ENCODE measurements around the gene ATP11A. TPM values are rescaled to one million over a fixed set of nuclear protein-coding genes. Genes with fewer than 3 reads are reported as not detected.

ATP11A gene
- total RNA-seq, 1 experiment from 2014 or later = 9.4 TPM

GRCh38 chr13:112764864-112765561, 75.2 kb downstream of the ATP11A start:
- no peaks in the 10 kb centered on the region for H3K36me3 ChIP-seq (ENCODE audit: insufficient read depth, low read length, poor library complexity, severe bottlenecking)
- H3K9me3 ChIP-seq (ENCODE audit: low read depth, low read length, poor library complexity, severe bottlenecking) = no peaks in the 10 kb centered on the region
- no peaks in the 10 kb centered on the region for H3K27me3 ChIP-seq (replicated peaks; ENCODE audit: insufficient read depth, low read depth, low read length, poor library complexity)
- intact Hi-C loops (cut with micrococcal nuclease; ENCODE audit: unreplicated experiment) = no loop called here
- no peak for DNase-seq (ENCODE audit: low spot score)
- H3K27ac ChIP-seq (ENCODE audit: low read depth, low read length, poor library complexity, severe bottlenecking) = no peak overlapping the region
- no peaks in the 10 kb centered on the region for H3K4me1 ChIP-seq (ENCODE audit: insufficient read depth, low read length, poor library complexity, severe bottlenecking)
- CTCF ChIA-PET = no interaction called here
- H3K4me3 ChIP-seq (ENCODE audit: low read depth, low read length, poor library complexity, severe bottlenecking) = no peak overlapping the region
- TF ChIP-seq EZH2 (IDR thresholded peaks at IDR 0.05; ENCODE audit: borderline replicate concordance, low read depth, low read length, poor library complexity, severe bottlenecking) (no peak), CTCF (conservative IDR thresholded peaks at IDR 0.05; ENCODE audit: low read depth, low read length) (no peak)
- POLR2A ChIA-PET (ENCODE audit: low non-redundant PET) = no interaction called here
- BruUV-seq (replicated peaks) = no TSS peak

GRCh38 chr13:112765731-112766130, 75.9 kb downstream of the ATP11A start:
- H3K4me3 ChIP-seq (ENCODE audit: low read depth, low read length, poor library complexity, severe bottlenecking) = no peak overlapping the region
- intact Hi-C loops (cut with micrococcal nuclease; ENCODE audit: unreplicated experiment) = no loop called here
- ChIA-PET CTCF (no interaction called here), POLR2A (ENCODE audit: low non-redundant PET) (no interaction called here)
- no peaks in the 10 kb centered on the region for H3K4me1 ChIP-seq (ENCODE audit: insufficient read depth, low read length, poor library complexity, severe bottlenecking)
- TF ChIP-seq EZH2 (IDR thresholded peaks at IDR 0.05; ENCODE audit: borderline replicate concordance, low read depth, low read length, poor library complexity, severe bottlenecking) (no peak), CTCF (conservative IDR thresholded peaks at IDR 0.05; ENCODE audit: low read depth, low read length) (no peak)
- DNase-seq (ENCODE audit: low spot score) = no peak
- no peaks in the 10 kb centered on the region for H3K36me3 ChIP-seq (ENCODE audit: insufficient read depth, low read length, poor library complexity, severe bottlenecking)
- H3K9me3 ChIP-seq (ENCODE audit: low read depth, low read length, poor library complexity, severe bottlenecking) = no peaks in the 10 kb centered on the region
- H3K27me3 ChIP-seq (replicated peaks; ENCODE audit: insufficient read depth, low read depth, low read length, poor library complexity) = no peaks in the 10 kb centered on the region
- H3K27ac ChIP-seq (ENCODE audit: low read depth, low read length, poor library complexity, severe bottlenecking) = no peak overlapping the region
- no TSS peak for BruUV-seq (replicated peaks)

- no peaks in the 10 kb centered on the region for H3K9me3 ChIP-seq (ENCODE audit: low read depth, low read length, poor library complexity, severe bottlenecking)
- no peak overlapping the region for H3K27ac ChIP-seq (ENCODE audit: low read depth, low read length, poor library complexity, severe bottlenecking)
- H3K36me3 ChIP-seq (ENCODE audit: insufficient read depth, low read length, poor library complexity, severe bottlenecking) = no peaks in the 10 kb centered on the region
- ChIA-PET CTCF (no interaction called here), POLR2A (ENCODE audit: low non-redundant PET) (no interaction called here)
- H3K4me3 ChIP-seq (ENCODE audit: low read depth, low read length, poor library complexity, severe bottlenecking) = no peak overlapping the region
- intact Hi-C loops (cut with micrococcal nuclease; ENCODE audit: unreplicated experiment) = no loop called here
- BruUV-seq (replicated peaks) = no TSS peak
- no peaks in the 10 kb centered on the region for H3K4me1 ChIP-seq (ENCODE audit: insufficient read depth, low read length, poor library complexity, severe bottlenecking)
- H3K27me3 ChIP-seq (replicated peaks; ENCODE audit: insufficient read depth, low read depth, low read length, poor library complexity) = no peaks in the 10 kb centered on the region
- no peak for DNase-seq (ENCODE audit: low spot score)
- TF ChIP-seq EZH2 (IDR thresholded peaks at IDR 0.05; ENCODE audit: borderline replicate concordance, low read depth, low read length, poor library complexity, severe bottlenecking) (no peak), CTCF (conservative IDR thresholded peaks at IDR 0.05; ENCODE audit: low read depth, low read length) (no peak)
Measured at GRCh38 chr13:112766336-112766735, 76.5 kb downstream of the ATP11A start.
